DMS53 (cell line): ENCODE measurements around the gene MICU1.
"Not testable (repeated sequence)": the region's sequence is repeated elsewhere in the genome, so short reads cannot be mapped to it uniquely, and the experiment has no call there.

Source experiments
- DNase-seq: peaks from one replicate; lab custom pipeline; 2025; lab: John Stamatoyannopoulos, UW

Gene MICU1

DNA sequence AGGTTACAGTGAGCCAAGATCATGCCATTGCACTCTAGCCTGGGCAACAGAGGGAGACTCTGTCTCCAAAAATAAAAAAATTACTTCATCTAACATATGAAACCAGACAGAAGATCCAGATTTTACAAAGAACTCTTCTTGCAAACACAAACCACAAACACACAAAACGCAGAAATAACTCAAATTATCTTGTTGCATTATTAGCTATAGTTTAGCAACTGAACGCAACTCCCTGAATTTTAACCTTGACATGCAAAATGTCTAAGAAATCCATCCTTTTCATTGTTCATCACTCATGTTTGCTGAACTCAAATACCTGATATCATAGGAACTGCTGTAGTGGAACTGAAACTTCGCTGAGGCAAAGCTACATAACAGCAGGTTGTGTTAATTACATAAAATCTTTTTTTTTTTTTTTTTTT is 64.1 kb downstream of the MICU1 start:
- DNase-seq, result no peak

GRCh38 chr10:72557362-72557761 is 68.5 kb downstream of the MICU1 start:
- no peak for DNase-seq

DNA sequence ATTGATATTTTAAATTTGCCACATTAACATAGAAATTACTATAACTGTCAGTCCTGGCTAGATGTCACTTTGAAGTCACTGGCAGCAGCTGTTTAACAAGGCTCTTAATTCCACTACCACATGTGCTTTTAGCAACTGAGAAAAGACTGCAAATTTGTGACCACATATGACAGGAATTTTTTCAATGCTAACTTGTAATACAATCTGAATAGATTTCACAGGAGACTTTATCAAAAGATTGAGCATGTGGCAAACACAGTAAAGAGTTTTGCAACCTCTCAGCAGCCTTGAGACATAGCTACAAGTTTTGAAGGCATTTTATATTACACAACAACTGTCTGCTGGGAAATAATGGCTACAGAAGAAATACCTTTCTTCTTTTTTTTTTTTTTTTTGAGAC is 73.0 kb downstream of the MICU1 start:
- no peak for DNase-seq

GRCh38 chr10:72550239-72550638 is 75.6 kb downstream of the MICU1 start:
- peak; percentile 45 for DNase-seq

DNA sequence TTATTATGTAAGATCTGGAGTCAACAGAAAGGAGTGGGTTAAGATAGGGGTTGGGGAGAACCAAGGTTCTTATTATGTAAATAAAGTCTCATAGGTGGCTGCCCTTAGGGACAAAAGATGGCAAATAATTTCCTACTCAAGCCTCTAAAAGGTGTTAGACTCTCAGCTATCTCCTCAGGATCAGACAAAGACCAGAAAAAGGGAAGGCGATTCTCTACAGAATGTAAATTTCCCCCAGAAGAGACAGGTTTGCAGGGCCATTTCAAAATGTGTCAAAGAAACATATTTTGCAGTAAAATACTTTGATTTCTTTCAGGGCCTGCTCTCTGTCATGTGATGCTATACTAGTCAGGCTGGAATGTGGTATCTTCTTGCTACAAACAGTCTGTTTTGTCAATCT is 80.3 kb downstream of the MICU1 start:
- DNase-seq, result no peak

- DNase-seq, result not testable (repeated sequence)
These were observed 82.0 kb downstream of the MICU1 start for GRCh38 chr10:72543855-72544254.

- no peak for DNase-seq
These were observed 83.5 kb downstream of the MICU1 start for GRCh38 chr10:72542396-72542815.

- no peak for DNase-seq
These were observed 84.5 kb downstream of the MICU1 start for GRCh38 chr10:72541337-72541736.

DNA sequence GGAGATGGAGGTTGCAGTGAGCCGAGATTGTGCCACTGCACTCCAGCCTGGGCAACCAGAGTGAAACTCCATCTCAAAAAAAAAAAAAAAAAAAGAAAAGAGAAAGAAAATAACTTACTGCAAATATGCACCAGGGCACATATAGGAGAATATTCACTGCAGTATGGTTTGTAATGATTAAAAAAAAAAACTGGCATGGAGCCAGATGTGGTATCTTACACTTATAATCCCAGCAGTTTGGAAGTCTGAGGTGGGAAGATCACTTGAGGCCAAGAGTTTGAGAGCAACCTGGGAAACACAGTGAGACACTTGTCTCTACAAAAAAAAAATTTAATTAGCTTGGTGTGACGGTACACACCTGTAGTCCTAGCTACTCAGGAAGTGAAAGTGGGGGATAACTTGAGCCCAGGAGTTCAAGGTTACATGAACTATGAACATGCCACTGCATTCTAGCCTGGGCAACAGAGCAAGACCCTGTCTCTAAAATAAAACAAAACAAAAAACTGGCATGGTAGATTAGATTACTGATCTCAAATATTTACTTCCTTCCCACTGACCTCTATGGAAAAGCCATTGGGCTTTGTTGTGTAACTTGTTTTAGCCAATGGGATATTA is 85.6 kb downstream of the MICU1 start:
- peak; percentile 8 for DNase-seq

- no peak for DNase-seq
These were observed 86.7 kb downstream of the MICU1 start for GRCh38 chr10:72539137-72539536.

DNA sequence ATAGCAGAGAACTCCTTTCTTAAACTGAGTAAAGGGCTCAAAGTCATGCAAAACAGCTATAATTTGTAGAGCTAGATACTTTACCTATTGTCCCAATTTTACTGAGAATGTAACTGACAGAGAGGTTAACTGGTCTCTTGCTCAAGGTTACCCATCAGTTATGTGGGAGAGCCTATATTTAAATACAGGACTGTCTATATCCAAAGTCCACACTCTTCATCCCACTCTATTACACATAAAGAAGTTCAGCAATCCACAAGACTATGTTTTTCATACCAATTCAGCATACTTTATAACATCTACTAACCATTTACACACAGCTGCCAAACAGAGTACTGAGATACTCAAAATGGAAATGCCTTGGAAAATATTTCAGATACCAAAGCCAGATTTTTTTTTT is 100.2 kb downstream of the MICU1 start:
- no peak for DNase-seq

- no peak for DNase-seq
These were observed 100.6 kb downstream of the MICU1 start for GRCh38 chr10:72525277-72525676.

DNA sequence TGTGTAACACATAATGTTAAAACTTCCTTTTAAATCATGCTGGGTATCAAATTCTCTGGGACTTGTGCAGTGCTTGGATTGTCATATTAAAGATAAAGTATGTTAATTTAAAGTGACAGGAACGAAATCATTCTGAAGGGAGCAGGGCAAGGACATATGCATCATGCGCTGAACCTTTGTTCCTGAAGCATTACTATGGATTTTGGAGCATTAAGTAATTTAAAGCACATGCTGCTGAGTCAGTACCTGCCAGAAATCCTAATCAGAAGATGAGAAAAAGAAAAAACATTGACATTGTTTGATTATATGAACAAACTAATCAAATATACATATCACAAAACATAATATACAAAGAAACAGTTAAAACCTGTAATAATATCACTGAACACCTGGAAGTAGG is 101.4 kb downstream of the MICU1 start:
- no peak for DNase-seq

GRCh38 chr10:72523932-72524396 is 101.9 kb downstream of the MICU1 start:
- no peak for DNase-seq

GRCh38 chr10:72523062-72523461 is 102.8 kb downstream of the MICU1 start:
- no peak for DNase-seq

- DNase-seq, result no peak
These were observed 108.6 kb downstream of the MICU1 start for GRCh38 chr10:72517244-72517643.

GRCh38 chr10:72515455-72515854 is 110.4 kb downstream of the MICU1 start:
- DNase-seq, result no peak

GRCh38 chr10:72513910-72514309 is 112.0 kb downstream of the MICU1 start:
- DNase-seq, result no peak

- DNase-seq, result no peak
These were observed 114.4 kb downstream of the MICU1 start for GRCh38 chr10:72511459-72511858.

DNA sequence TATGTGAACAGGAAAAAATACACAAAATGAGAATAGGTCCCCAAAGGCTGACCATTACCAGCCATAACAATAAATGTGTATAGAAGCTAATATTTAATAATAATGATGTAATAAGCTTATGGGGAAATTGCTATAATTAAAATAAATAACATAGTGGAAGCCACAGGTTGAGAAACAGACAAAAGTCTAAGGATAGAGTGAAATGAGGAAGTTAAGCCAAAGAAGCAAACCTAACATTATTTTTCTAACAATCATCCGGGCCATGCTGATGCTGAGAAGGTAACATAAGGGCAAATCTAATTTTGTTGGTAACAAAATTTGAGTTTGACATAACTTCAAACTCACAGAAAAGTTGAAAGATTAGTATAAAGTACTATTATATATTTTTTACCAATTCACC is 115.9 kb downstream of the MICU1 start:
- DNase-seq, result no peak

- DNase-seq, result peak; percentile 8
These were observed 116.6 kb downstream of the MICU1 start for GRCh38 chr10:72509206-72509799.

- DNase-seq, result no peak
These were observed 117.8 kb downstream of the MICU1 start for GRCh38 chr10:72508033-72508432.

DNA sequence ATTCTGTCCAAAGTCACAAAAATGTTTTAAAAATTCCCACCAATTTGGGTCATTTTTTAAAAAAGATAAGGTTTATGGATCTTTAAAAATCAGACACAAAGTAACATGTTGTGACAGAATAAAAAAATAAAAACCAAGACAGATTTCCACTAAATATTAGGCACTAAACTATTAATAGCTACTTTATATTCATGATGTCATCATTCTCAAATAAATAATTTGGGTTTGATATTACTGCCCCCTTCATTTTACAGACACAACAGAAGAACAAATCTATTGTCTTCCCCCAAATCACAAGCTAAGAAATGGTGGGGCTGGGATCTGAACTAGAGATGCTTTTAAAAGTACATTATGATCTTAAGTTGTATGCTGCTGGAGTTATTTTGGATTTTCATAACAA is 119.4 kb downstream of the MICU1 start:
- no peak for DNase-seq

DNA sequence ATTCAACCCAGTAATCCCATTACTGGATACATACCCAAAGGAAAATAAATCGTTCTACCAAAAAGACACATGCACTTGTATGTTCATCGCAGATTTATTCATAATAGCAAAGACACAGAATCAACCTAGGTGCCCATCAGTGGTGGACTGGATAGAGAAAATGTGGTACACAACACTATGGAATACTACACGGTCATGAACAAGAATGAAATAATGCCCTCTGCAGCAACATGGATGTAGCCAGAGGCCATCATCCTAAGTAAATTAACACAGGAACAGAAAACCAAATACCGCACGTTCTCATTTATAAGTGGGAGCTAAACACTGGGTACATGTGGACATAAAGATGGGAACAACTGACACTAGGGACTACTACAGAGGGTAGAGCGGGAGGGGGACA is 120.4 kb downstream of the MICU1 start:
- no peak for DNase-seq
